DMS79 treated with DMSO at 0.1 percent for 48 hours (cell line): ENCODE results near the gene LRP2.

Experiments used
- DNase-seq: peaks from one replicate; lab custom pipeline; 2025; lab: John Stamatoyannopoulos, UW

Gene LRP2

DNA sequence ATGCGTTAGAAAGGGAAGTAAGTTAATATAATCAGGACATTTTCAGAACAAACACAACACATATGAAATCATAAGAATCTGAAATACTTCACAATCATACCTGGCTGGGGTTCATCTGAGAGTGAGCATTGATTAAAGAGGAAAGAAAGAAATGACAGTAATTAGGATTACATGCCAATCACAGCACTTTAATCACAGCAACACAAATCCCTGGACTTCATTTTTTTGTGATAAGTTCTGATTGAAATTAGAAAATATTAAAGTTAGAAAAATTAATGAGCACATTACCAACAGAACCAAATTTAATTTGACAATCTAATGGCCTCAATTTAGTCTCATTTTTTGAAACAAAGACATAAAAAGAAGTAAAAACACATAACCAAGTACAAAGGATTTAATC lies 121.9 kb downstream of the LRP2 start:
- no peak for DNase-seq

DNA sequence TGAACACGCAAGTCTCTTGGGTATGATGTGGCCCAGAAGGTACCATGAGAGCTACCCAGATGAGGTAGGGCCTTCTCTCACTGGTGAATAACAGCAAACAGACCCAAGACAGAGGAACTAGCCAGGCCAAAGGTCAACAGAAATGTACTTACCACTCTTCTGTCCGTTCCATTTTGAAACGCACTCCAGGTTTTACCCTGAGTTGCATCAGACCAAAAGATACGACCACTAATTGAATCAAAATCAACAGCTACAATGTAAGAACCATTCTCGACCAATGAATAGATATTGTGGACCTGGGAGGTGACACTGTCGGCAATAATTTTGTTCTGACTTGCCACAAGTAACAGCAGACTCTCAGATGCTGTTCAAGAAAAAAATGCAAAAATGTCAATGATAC lies 124.4 kb downstream of the LRP2 start:
- no peak for DNase-seq

GRCh38 chr2:169237286-169237685 lies 125.0 kb downstream of the LRP2 start:
- no peak for DNase-seq

GRCh38 chr2:169232551-169233154 lies 129.7 kb downstream of the LRP2 start:
- no peak for DNase-seq

- no peak for DNase-seq
Measured at GRCh38 chr2:169230204-169230603, 132.1 kb downstream of the LRP2 start.

- DNase-seq: no peak
Measured at GRCh38 chr2:169229590-169229989, 132.7 kb downstream of the LRP2 start.

DNA sequence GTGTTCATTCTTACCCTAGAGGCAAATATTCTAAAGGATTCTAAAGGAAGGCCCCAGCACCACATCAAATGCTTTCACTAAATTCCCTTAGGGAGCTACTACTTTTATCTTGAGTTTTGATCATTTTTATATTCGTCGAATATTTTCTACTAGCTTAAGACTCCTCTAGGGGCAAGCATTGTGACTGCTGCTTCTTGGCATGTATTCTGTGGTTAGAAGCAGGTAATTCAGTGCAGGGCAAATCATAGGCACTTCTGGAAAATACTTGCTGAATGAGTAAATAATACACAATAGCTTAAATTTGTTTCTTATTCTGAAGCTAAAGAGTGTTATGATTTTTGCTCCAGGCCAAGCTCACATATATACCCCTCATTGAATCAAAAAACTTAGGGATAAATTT lies 136.4 kb downstream of the LRP2 start:
- DNase-seq: no peak

DNA sequence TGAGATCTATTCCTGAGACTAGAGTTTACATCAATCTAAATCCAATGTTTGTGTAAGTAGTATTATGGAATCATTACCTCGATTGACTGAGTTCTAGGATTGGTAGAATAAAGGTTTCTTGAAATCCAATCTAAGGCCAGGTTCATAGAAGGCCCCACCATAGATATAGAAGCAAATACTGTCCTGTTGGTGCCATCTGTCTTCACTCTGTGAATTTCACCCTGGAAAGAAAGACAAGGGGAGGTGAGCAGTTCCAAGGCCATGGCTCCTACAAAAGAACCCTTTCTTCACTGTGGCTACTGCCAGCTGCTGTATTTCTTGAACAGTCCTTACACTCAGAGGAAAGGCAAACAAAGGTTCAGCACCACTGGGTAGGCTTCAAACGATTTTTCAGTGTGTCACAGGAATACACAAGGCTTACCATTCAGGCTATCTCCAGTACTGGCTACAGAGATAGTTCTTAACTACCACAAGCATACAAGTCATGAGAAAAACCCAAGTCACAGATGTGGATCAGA lies 137.0 kb downstream of the LRP2 start:
- DNase-seq: no peak

DNA sequence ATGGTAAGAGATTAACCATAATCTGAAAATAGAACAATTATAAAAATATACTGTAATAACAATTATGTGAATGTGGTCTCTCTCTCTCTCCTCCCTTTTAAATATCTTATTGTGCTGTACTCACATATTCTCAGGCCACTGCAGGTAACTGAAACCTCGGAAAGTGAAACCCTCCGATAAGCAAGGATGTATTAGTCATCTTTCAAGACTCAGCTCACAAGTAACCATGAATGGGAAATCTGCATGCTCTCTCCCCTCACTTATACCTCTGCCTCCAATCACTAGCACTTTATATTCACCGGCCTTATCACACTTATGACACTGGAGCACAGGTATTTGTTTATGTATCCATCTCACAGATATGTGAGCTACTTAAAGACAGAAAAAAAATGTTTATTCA lies 139.7 kb downstream of the LRP2 start:
- DNase-seq: no peak

DNA sequence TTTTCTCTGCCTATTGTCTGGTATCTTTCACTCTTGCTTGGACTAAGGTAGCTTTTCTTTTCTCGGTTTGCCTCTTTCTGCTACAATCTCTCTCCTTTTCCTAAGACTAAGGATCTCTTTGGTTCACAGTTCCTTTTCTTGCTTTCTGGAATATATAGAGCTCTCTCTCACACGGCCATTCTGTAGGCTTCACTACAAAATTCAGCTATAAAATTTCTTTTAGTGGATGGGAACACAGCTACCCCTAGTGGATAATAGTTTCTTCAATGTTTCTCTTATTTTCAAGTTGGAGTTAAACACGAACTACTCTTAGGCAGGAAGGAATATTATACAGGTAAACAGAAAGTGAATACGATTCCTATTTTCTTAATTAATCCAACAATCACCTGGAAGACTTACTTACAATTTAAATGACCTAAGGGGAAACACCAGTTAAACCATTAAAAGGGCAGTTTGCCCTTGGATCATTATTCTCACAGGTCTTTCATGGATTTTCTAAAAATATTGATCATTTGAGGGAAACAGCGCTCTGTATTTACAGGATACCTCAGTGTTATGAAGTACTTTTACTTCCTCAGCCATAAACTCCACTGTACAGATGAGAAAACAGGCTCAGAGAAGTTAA lies 140.5 kb downstream of the LRP2 start:
- peak; percentile 17 for DNase-seq

DNA sequence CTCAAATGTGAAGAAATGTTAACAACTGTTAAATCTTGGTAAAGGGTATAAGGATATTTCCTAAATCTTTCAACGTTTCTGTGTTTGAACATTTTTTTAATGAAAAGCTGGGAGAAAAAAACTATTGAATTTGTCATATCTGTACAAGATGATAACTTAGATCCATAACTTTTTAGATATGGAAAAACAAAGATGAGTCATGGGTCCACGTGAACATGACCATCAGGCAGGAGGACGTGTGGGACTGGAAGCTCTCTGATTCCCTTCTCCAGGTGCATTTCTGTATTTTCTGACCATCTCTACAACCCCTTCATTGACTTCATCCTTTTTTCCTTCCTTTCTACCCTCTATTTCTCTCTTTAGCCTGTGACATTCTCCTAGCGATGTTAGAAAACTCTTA lies 151.4 kb downstream of the LRP2 start:
- no peak for DNase-seq

DNA sequence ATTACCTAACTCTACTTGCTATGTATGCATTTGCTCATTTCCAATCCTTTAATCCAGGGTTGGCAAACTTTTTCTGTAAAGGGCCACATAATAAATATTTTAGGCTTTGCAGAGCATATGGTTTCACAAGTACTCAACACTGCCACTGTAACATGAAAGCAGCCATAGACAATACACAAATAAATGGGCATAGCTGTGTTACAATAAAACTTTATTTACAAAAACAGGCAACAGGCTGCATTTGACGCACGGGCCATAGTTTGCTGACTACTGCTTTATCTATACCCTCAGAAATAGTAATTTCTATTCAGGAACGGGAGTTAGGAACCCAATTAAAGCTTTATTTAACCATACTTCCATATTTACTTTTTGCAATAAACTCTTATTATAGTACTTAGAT lies 154.3 kb downstream of the LRP2 start:
- DNase-seq: no peak

DNA sequence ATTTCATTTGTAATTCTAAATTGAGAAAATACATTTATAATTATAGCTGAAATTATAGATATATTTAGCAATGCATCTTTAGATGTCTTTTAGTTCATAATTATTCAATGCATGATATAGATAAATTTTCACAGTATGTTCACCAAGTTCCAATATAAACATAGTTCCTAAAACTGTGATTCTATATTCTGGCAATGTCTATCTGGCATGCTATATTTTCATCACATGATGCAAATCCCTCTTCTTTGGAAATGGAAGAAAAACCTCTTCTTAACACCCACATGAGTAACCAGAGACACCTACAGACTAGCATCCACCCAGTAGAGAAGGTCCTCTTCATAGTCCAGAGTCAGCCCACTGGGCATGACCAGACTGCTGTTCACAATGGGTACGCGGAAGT lies 157.2 kb downstream of the LRP2 start:
- no peak for DNase-seq

DNA sequence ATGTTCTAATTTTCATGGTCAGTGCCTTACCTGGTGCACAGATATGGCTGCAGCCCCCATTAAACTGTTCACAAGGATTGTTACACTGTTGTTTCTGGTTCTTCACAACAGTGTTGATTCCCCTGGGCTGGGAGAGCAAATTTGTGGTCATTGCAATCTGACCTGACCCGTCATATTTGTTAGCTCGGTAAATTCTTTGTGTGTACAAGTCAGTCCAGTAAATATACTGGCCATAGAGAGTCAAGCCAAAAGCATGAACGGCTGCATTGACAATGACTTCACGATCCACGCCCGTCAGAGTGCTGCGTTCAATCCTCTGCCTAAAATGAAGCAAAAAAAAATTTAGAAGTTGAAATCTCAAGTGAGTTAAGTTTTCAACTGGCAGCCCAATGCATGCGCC lies 158.4 kb downstream of the LRP2 start:
- DNase-seq: no peak

- DNase-seq: no peak
Measured at GRCh38 chr2:169200756-169201155, 161.6 kb downstream of the LRP2 start.

GRCh38 chr2:169193618-169194017 lies 168.7 kb downstream of the LRP2 start:
- no peak for DNase-seq

DNA sequence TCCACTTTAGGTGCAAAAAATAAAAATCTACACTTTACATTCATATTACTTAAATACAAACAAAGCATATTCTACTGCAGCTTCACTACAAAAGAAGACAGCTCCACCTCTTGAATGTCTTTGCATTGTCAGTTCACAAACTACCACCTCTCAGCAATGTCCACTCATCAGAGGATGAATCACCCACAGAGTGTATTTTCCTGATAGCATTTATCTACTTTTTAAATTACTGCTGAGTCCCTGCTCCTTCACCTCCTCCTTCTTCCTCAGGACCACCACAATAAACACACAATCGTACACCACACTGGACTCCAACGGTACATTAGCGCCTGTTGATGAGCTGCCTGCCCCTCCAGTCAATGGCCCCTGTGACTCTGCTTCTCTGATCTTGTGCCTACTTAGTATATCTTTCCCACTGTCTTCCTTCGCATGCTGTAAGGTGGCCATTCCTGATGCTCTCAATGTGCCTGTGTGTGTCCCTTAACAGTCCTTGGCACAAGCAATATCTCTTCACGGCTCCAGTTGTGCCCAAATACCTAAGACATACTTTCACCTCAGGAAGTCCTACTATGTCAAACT lies 172.0 kb downstream of the LRP2 start:
- DNase-seq: no peak

DNA sequence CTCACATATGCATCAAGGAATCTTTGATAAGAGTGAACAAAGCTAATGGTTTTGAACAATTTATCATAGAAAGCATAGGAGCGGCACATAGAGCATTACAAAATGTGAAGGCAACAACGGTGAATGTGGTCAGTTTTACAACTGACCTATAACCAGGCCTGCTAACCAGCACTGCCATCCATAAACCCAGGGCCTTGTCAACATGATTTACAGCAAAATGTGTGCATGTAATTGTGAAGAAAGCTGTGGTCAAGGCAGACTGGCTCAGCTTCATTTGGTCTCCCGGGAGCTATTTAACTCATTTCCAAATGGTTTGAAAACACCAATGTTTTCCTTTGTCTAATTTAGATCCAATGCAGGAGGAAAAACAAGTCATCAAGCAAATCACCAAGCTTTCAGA lies 173.2 kb downstream of the LRP2 start:
- no peak for DNase-seq

DNA sequence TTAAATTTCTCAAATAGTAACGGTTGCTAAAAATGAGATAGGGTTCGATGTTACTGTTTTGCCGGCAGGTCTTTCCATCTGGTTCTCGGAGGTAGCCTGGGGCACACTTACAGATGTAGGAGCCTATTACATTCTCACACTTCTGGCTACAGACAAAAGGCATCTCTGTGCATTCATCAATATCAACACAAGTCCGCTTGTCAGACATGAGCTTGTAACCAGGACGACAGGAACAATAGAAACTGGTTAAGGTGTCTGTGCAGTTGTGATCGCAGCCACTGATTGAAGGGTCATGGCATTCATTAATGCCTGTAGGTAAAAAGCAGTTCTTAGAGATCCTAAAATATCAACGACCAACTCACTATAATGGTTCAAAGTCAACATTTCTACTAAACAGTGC lies 176.6 kb downstream of the LRP2 start:
- DNase-seq: no peak

- DNase-seq: no peak
Measured at GRCh38 chr2:169184074-169184473, 178.3 kb downstream of the LRP2 start.

DNA sequence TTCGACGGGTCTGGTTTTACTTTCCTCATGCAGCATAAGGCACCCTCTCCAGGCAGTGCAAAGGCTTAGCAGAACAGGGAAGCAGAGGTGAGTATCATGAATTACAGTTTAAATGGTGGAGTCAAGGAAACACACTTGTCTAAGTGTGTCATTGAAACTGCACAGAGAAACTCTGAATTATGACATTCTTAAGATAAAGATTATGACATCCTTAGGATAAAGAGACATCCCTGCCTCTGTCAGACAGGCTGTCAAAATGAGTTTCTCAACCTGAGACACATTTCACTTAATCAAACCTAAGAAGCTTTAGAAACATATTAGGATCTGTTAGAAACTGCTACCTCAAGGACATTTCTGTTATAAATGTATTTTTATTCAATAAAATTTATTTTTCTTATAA lies 179.8 kb downstream of the LRP2 start:
- DNase-seq: no peak

- DNase-seq: no peak
Measured at GRCh38 chr2:169178804-169179390, 183.4 kb downstream of the LRP2 start.

DNA sequence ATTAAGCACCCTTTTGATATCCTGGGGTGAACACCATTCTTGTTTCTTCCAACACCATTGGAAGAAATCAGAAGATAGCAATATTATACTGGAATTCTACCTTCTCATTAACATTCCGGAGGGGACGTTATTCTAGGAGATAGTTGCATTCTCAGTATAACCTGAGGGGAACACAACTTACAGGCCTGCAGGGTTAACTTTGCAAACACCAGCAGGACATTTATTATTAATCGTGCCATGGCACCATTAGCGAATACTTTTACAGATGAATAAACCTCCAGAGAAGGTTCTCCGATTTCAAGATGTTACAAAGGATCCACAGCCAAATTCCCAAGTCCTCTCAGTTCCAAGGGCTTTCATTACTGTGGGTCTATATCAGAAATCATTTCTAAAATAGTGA lies 184.0 kb downstream of the LRP2 start:
- no peak for DNase-seq
